Keratinocyte (primary cell): ENCODE measurements around the gene GAREM1. TPM values are rescaled to one million over a fixed set of nuclear protein-coding genes. Genes with fewer than 3 reads are reported as not detected.

ENCODE experiments used
- DNase-seq: peaks from one replicate; pipeline ENCODE4 v3.0.0-alpha.2; 2011; ENCODE audit warnings: low read depth, missing footprints, low spot score
- FAIRE-seq: peaks from 2 replicates; lab custom pipeline; 2011; peaks lifted over from hg19 to GRCh38; lab: Jason Lieb, UNC
- H2AFZ ChIP-seq: 2 replicates; pipeline ENCODE4 v1.6.0; 2012; ENCODE audit warnings: low read length, control low read depth, inconsistent platforms; ENCODE audit not compliant: control insufficient read depth
- H3K27ac ChIP-seq: 2 replicates; pipeline ENCODE4 v1.5.1; 2011; ENCODE audit warnings: low read length; ENCODE audit not compliant: control insufficient read depth, insufficient read depth
- H3K27me3 ChIP-seq: 3 replicates; pipeline ENCODE4 v1.6.0; 2011; ENCODE audit warnings: low read length; ENCODE audit not compliant: control insufficient read depth, insufficient read depth; ENCODE audit errors: extremely low read depth
- H3K36me3 ChIP-seq, 2 experiments: 2 replicates in 1 of 2; 3 replicates in 1 of 2; pipeline ENCODE4 v1.5.1; 2011; ENCODE audit warnings: low read length in 2 of 2, mild to moderate bottlenecking in 1 of 2; ENCODE audit not compliant: control insufficient read depth in 2 of 2, insufficient read depth in 2 of 2; ENCODE audit errors: extremely low read depth in 1 of 2
- H3K4me1 ChIP-seq: 3 replicates; pipeline ENCODE4 v1.5.1; 2011; ENCODE audit warnings: low read length; ENCODE audit not compliant: control insufficient read depth, insufficient read depth; ENCODE audit errors: extremely low read depth
- H3K4me2 ChIP-seq: 3 replicates; pipeline ENCODE4 v1.6.0; 2011; ENCODE audit warnings: low read depth, low read length; ENCODE audit not compliant: control insufficient read depth, insufficient read depth; ENCODE audit errors: extremely low read depth
- H3K4me3 ChIP-seq, 3 experiments: fragments of 200-600 bp in 1 of 3; sonication (generic) in 1 of 3; 2 replicates in 2 of 3; 3 replicates in 1 of 3; pipeline ENCODE4 v1.5.1; 2011 to 2016; ENCODE audit warnings: low read length in 3 of 3, mild to moderate bottlenecking in 3 of 3, control low read depth in 2 of 3, inconsistent platforms in 1 of 3, low read depth in 1 of 3, mixed read lengths in 1 of 3, mixed run types in 1 of 3, moderate library complexity in 1 of 3; ENCODE audit not compliant: control insufficient read depth in 2 of 3, insufficient read depth in 2 of 3; ENCODE audit errors: extremely low read depth in 1 of 3
- H3K79me2 ChIP-seq: 2 replicates; pipeline ENCODE4 v1.6.0; 2012; ENCODE audit warnings: low read length; ENCODE audit not compliant: control insufficient read depth, insufficient read depth
- H3K9ac ChIP-seq: 3 replicates; pipeline ENCODE4 v1.6.0; 2011; ENCODE audit warnings: low read length; ENCODE audit not compliant: control insufficient read depth, insufficient read depth; ENCODE audit errors: extremely low read depth
- H3K9me1 ChIP-seq: 3 replicates; pipeline ENCODE4 v1.6.0; 2011; ENCODE audit warnings: low read length; ENCODE audit not compliant: control insufficient read depth, insufficient read depth; ENCODE audit errors: extremely low read depth
- H3K9me3 ChIP-seq: 2 replicates; pipeline ENCODE4 v1.5.1; 2012; ENCODE audit warnings: low read depth, low read length; ENCODE audit not compliant: control insufficient read depth
- H4K20me1 ChIP-seq: 3 replicates; pipeline ENCODE4 v1.6.0; 2011; ENCODE audit warnings: low read length; ENCODE audit not compliant: control insufficient read depth, insufficient read depth; ENCODE audit errors: extremely low read depth
- EZH2 ChIP-seq: IDR thresholded peaks from one replicate; pipeline ENCODE4 v1.6.1; 2012; ENCODE audit warnings: inconsistent platforms, mild to moderate bottlenecking, low read length, moderate library complexity
- dilution Hi-C: fragments of 300-500 bp; cut with MboI; formaldehyde crosslinking; loops from one replicate; pipeline ENCODE4 v1.7.0; 2020; ENCODE audit warnings: low sequenced_read_pairs; ENCODE audit not compliant: extremely low pct_ligation_motif_present
- polyA plus RNA-seq, 5 experiments: library from polyadenylated mRNA; depleted of rRNA in 3 of 5; stranded (reverse) in 3 of 5; stranded (forward) in 1 of 5; unstranded in 1 of 5; fragments of >200 nt; gene quantifications; 1 replicate in 1 of 5; 2 replicates in 3 of 5; 3 replicates in 1 of 5; pipeline versions ENCODE4 v1.2.1 to v1.2.3, GENCODE V29; 2011 to 2012; ENCODE audit warnings: missing spikeins in 2 of 5, low read depth in 1 of 5, low replicate concordance in 1 of 5
- TF ChIP-seq, protein P1 (sequence below), 3 experiments: IDR thresholded peaks in 1 of 3; conservative IDR thresholded peaks in 1 of 3; optimal IDR thresholded peaks in 1 of 3; 2 replicates in 2 of 3; 3 replicates in 1 of 3; pipeline versions ENCODE3 to v1.5.1; 2011; ENCODE audit warnings: low read length in 3 of 3, mild to moderate bottlenecking in 3 of 3, moderate library complexity in 2 of 3, control low read depth in 1 of 3, inconsistent platforms in 1 of 3; ENCODE audit not compliant: insufficient read depth in 2 of 3; ENCODE audit errors: extremely low read depth in 1 of 3

The GAREM1 gene
- polyA plus RNA-seq, 1 donor (not counting 4 experiments of a cell fraction or from before 2014, with no cell fraction given), result 3.8 TPM

DNA sequence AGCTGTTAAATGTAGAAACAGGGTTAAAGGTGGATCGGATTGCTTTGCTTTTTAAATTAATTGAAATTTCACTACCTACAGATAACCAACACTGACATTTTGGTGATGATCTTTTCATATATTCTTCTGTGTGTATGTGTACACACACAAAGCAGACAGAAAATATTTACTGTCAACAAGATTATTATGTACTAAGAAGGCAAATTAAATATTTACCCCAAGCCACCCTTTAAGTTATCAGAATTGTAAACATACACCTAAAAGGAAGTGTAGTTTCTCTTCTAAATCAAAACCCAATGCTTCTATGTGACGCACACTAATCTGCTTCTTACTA lies 98.7 kb downstream of the GAREM1 start:
- no peak for FAIRE-seq
- H3K9ac ChIP-seq, result peak overlapping the region; percentile 48
- peak overlapping the region; percentile 27 for H2AFZ ChIP-seq
- H3K79me2 ChIP-seq, result no peaks in the 10 kb centered on the region
- peak overlapping the region; percentile 72 for H3K4me2 ChIP-seq
- dilution Hi-C loops, result no loop called here
- H3K27me3 ChIP-seq, result no peaks in the 10 kb centered on the region
- DNase-seq, result no peak
- TF ChIP-seq EZH2, result no peak
- TF ChIP-seq, protein P1, sequence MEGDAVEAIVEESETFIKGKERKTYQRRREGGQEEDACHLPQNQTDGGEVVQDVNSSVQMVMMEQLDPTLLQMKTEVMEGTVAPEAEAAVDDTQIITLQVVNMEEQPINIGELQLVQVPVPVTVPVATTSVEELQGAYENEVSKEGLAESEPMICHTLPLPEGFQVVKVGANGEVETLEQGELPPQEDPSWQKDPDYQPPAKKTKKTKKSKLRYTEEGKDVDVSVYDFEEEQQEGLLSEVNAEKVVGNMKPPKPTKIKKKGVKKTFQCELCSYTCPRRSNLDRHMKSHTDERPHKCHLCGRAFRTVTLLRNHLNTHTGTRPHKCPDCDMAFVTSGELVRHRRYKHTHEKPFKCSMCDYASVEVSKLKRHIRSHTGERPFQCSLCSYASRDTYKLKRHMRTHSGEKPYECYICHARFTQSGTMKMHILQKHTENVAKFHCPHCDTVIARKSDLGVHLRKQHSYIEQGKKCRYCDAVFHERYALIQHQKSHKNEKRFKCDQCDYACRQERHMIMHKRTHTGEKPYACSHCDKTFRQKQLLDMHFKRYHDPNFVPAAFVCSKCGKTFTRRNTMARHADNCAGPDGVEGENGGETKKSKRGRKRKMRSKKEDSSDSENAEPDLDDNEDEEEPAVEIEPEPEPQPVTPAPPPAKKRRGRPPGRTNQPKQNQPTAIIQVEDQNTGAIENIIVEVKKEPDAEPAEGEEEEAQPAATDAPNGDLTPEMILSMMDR (optimal IDR thresholded peaks at IDR 0.05 in 1 of 3, IDR thresholded peaks at IDR 0.05 in 1 of 3, conservative IDR thresholded peaks at IDR 0.05 in 1 of 3; ENCODE audit: extremely low read depth in 1 of 3, insufficient read depth in 2 of 3, low read length in 3 of 3), result no peak
- H3K9me3 ChIP-seq, result no peaks in the 10 kb centered on the region
- H4K20me1 ChIP-seq, result no peaks in the 10 kb centered on the region
- no peaks in the 10 kb centered on the region for H3K36me3 ChIP-seq
- peak overlapping the region; percentile 94 for H3K27ac ChIP-seq
- peaks cover 37% of the 10 kb centered on the region for H3K4me1 ChIP-seq
- H3K4me3 ChIP-seq, result peak overlapping the region in 2 of 3 experiments; percentile 1 to 7
- H3K9me1 ChIP-seq, result no peaks in the 10 kb centered on the region

DNA sequence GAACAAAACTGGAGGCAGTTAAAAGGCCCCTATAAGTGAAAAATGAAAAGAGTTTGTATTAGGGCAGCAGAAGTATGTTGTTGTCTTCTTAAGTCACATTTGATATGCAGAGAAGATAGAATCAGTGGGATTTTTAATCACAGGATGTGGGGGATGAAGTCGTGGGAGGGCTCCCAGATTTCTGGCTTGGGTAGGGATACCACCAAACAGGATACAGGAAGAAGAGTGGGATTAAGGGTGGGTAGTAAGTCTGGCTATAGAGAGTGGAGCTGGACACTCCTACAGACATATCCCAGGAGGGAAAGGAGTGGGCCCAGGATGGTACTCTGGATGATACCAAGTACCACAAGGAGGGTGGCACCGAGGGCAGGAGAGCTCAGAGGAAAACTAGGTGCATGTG lies 99.3 kb downstream of the GAREM1 start:
- H4K20me1 ChIP-seq, result no peaks in the 10 kb centered on the region
- no peak for FAIRE-seq
- no peak for DNase-seq
- peak overlapping the region; percentile 94 for H3K27ac ChIP-seq
- H3K4me3 ChIP-seq, result peak overlapping the region in 1 of 3 experiments; percentile 11
- H3K4me2 ChIP-seq, result peak overlapping the region; percentile 72
- no peak for TF ChIP-seq EZH2
- TF ChIP-seq, protein P1 (optimal IDR thresholded peaks at IDR 0.05 in 1 of 3, IDR thresholded peaks at IDR 0.05 in 1 of 3, conservative IDR thresholded peaks at IDR 0.05 in 1 of 3; ENCODE audit: extremely low read depth in 1 of 3, insufficient read depth in 2 of 3, low read length in 3 of 3), result no peak
- H2AFZ ChIP-seq, result no peak overlapping the region
- H3K9me3 ChIP-seq, result no peaks in the 10 kb centered on the region
- no peaks in the 10 kb centered on the region for H3K36me3 ChIP-seq
- H3K79me2 ChIP-seq, result no peaks in the 10 kb centered on the region
- no peaks in the 10 kb centered on the region for H3K9me1 ChIP-seq
- peak overlapping the region; percentile 48 for H3K9ac ChIP-seq
- H3K27me3 ChIP-seq, result no peaks in the 10 kb centered on the region
- H3K4me1 ChIP-seq, result peaks cover 37% of the 10 kb centered on the region
- dilution Hi-C loops, result no loop called here
